A549 (cell line): Measurements from ENCODE around the gene CHIT1. TPM values are rescaled to one million over a fixed set of nuclear protein-coding genes. Genes with fewer than 3 reads are reported as not detected.

Experiments
- ATAC-seq, 2 experiments: fragments of 200-7000 bp in 1 of 2; fragments of >200 bp in 1 of 2; cut with Nextera tagmentation in 1 of 2; cut with Tn5 transposase in 1 of 2; 3 replicates each; pipeline versions ENCODE4 v1.8.0 to v1.9.1; 2018 to 2020; ENCODE audit warnings: mild to moderate bottlenecking in 1 of 2, moderate library complexity in 1 of 2
- CTCF ChIA-PET: fragments of 300-600 bp; sonication (Branson Sonifier 250); formaldehyde crosslinking; extraction: SDS; loops from one replicate; lab custom pipeline; 2021; ENCODE audit warnings: antibody characterized with exemption, inconsistent platforms; lab: Yijun Ruan, JAX
- POLR2A ChIA-PET: fragments of 350-600 bp; formaldehyde crosslinking; extraction: SDS; loops from one replicate; lab custom pipeline; 2021; ENCODE audit warnings: antibody characterized with exemption, inconsistent platforms; lab: Yijun Ruan, JAX
- DNase-seq, 2 experiments: peaks; one replicate each; pipeline versions ENCODE4 v3.0.0 to v3.0.0-alpha.2; 2011 to 2016; ENCODE audit warnings: low read depth in 1 of 2, low spot score in 1 of 2
- FAIRE-seq: peaks from 2 replicates; lab custom pipeline; 2011; peaks lifted over from hg19 to GRCh38; lab: Jason Lieb, UNC
- H3K27ac ChIP-seq, 2 experiments: fragments of >200 bp; sonication (Bioruptor Twin); formaldehyde crosslinking; 3 replicates each; pipeline ENCODE4 v1.5.1; 2016 to 2017
- H3K4me1 ChIP-seq: fragments of >200 bp; sonication (Bioruptor Twin); formaldehyde crosslinking; 3 replicates; pipeline ENCODE4 v1.6.1; 2016
- H3K4me2 ChIP-seq: fragments of >200 bp; sonication (Bioruptor Twin); formaldehyde crosslinking; 3 replicates; pipeline ENCODE4 v1.6.1; 2016
- H3K4me3 ChIP-seq: fragments of >200 bp; sonication (Bioruptor Twin); formaldehyde crosslinking; 3 replicates; pipeline ENCODE4 v1.5.1; 2016
- H3K9me3 ChIP-seq: fragments of >200 bp; sonication (Bioruptor Twin); formaldehyde crosslinking; 3 replicates; pipeline ENCODE4 v1.6.1; 2016
- BHLHE40 ChIP-seq: IDR thresholded peaks from 2 replicates; pipeline ENCODE4 v1.6.1; 2012; ENCODE audit warnings: low read depth, low read length, inconsistent platforms
- CBX2 ChIP-seq: fragments of 200-600 bp; sonication (generic); IDR thresholded peaks from 2 replicates; pipeline ENCODE4 v1.6.1; 2016; ENCODE audit warnings: low read depth, mild to moderate bottlenecking, borderline replicate concordance
- CHD4 ChIP-seq: fragments of 200-600 bp; sonication (generic); IDR thresholded peaks from 2 replicates; pipeline ENCODE4 v1.6.1; 2016; ENCODE audit warnings: antibody characterized with exemption, mild to moderate bottlenecking, borderline replicate concordance
- CTCF ChIP-seq: fragments of >200 bp; sonication (Bioruptor Twin); formaldehyde crosslinking; IDR thresholded peaks from 3 replicates; pipeline ENCODE4 v1.5.1; 2016
- E2F6 ChIP-seq: IDR thresholded peaks from 2 replicates; pipeline ENCODE4 v1.6.1; 2012; ENCODE audit warnings: low read depth, borderline replicate concordance
- EP300 ChIP-seq, 2 experiments: fragments of >200 bp; sonication (Bioruptor Twin); formaldehyde crosslinking; IDR thresholded peaks; 2 replicates in 1 of 2; 3 replicates in 1 of 2; pipeline ENCODE4 v1.6.1; 2016 to 2017
- ESRRA ChIP-seq: fragments of 150-350 bp; IDR thresholded peaks from 2 replicates; pipeline ENCODE4 v1.6.1; 2014; ENCODE audit warnings: mild to moderate bottlenecking, low read length, borderline replicate concordance
- FOSL2 ChIP-seq, 2 experiments: fragments of 450-650 bp in 1 of 2; fragments of >200 bp in 1 of 2; sonication (Bioruptor Twin) in 1 of 2; formaldehyde crosslinking; IDR thresholded peaks; 2 replicates each; pipeline versions ENCODE4 v1.5.0 to v1.6.1; 2016 to 2020; ENCODE audit warnings: mild to moderate bottlenecking in 1 of 2, moderate library complexity in 1 of 2
- GATA3 ChIP-seq: IDR thresholded peaks from 2 replicates; pipeline ENCODE4 v1.6.1; 2012; ENCODE audit warnings: borderline replicate concordance
- HMGXB4 ChIP-seq: fragments of 250-450 bp; sonication (Bioruptor Pico); IDR thresholded peaks from 2 replicates; pipeline ENCODE4 v1.5.0; 2021; ENCODE audit warnings: mild to moderate bottlenecking, moderate library complexity, borderline replicate concordance
- HOXB13 ChIP-seq: fragments of 250-450 bp; sonication (Bioruptor Pico); IDR thresholded peaks from 2 replicates; pipeline ENCODE4 v1.5.0; 2020; ENCODE audit warnings: low read depth, mild to moderate bottlenecking, moderate library complexity
- HOXB5 ChIP-seq: fragments of 250-450 bp; sonication (Bioruptor Pico); IDR thresholded peaks from 2 replicates; pipeline ENCODE4 v1.5.0; 2020; ENCODE audit warnings: mild to moderate bottlenecking, moderate library complexity
- JUNB ChIP-seq: fragments of >200 bp; sonication (Bioruptor Twin); formaldehyde crosslinking; IDR thresholded peaks from 2 replicates; pipeline ENCODE4 v1.6.1; 2016
- NFE2L2 ChIP-seq: fragments of 150-350 bp; conservative IDR thresholded peaks from 2 replicates; pipeline ENCODE4 v1.6.1; 2014; ENCODE audit warnings: low read length
- PHF8 ChIP-seq: fragments of 200-600 bp; sonication (generic); IDR thresholded peaks from 2 replicates; pipeline ENCODE4 v1.6.1; 2016; ENCODE audit warnings: low read depth, mild to moderate bottlenecking, antibody characterized with exemption, moderate library complexity, borderline replicate concordance
- POLR2A ChIP-seq: IDR thresholded peaks from 2 replicates; pipeline ENCODE4 v1.6.1; 2012; ENCODE audit warnings: mild to moderate bottlenecking, low read length
- RCOR1 ChIP-seq: fragments of 150-350 bp; IDR thresholded peaks from 2 replicates; pipeline ENCODE4 v1.6.1; 2014; ENCODE audit warnings: antibody characterized with exemption, low read length, low read depth
- REST ChIP-seq: fragments of 200-600 bp; sonication (generic); IDR thresholded peaks from 2 replicates; pipeline ENCODE4 v1.6.1; 2016; ENCODE audit warnings: antibody characterized with exemption, mild to moderate bottlenecking, moderate library complexity
- RFX5 ChIP-seq: fragments of 450-650 bp; IDR thresholded peaks from 2 replicates; pipeline ENCODE4 v1.7.1; 2014; ENCODE audit warnings: antibody characterized with exemption, mild to moderate bottlenecking, moderate library complexity
- RNF2 ChIP-seq: fragments of 200-600 bp; sonication (generic); IDR thresholded peaks from 2 replicates; pipeline ENCODE4 v1.6.1; 2016; ENCODE audit warnings: low read depth, mild to moderate bottlenecking, antibody characterized with exemption, moderate library complexity, borderline replicate concordance
- SREBF2 ChIP-seq: fragments of 450-650 bp; IDR thresholded peaks from 2 replicates; pipeline ENCODE4 v1.6.1; 2014; ENCODE audit warnings: mild to moderate bottlenecking, moderate library complexity
- TFCP2L1 ChIP-seq: fragments of 250-450 bp; sonication (Bioruptor Pico); IDR thresholded peaks from 2 replicates; pipeline ENCODE4 v1.5.0; 2021; ENCODE audit warnings: mild to moderate bottlenecking
- USF2 ChIP-seq: fragments of 450-650 bp; IDR thresholded peaks from 2 replicates; pipeline ENCODE4 v1.6.1; 2014; ENCODE audit warnings: antibody characterized with exemption
- ZFP36 ChIP-seq: fragments of 450-650 bp; IDR thresholded peaks from 2 replicates; pipeline ENCODE4 v1.6.1; 2014; ENCODE audit warnings: borderline replicate concordance; ENCODE audit not compliant: partially characterized antibody
- WGBS: methylation state at CpG from one replicate; pipeline ENCODE4 v1.1.6; 2017; ENCODE audit errors: missing lambda C conversion rate; 5-methylcytosine and 5-hydroxymethylcytosine counted together
- polyA plus RNA-seq, 4 experiments: library from polyadenylated mRNA; depleted of rRNA in 3 of 4; stranded (reverse); fragments of >200 nt; fragmentation: RNase III in 1 of 4; extraction: RNeasy Plus Mini Kit Qiagen cat#74134 plus additional on column Dnase treatment in 1 of 4; gene quantifications; 2 replicates in 3 of 4; 3 replicates in 1 of 4; pipeline ENCODE4 v1.2.3, GENCODE V29; 2011 to 2017

CHIT1 gene
- polyA plus RNA-seq, 2 of the 4 experiments (the other 2 are of a cell fraction), result not detected

- CTCF ChIA-PET, result interaction anchor here (0.6 to 14.7 kb wide), 27 partner anchors 8 to 215 kb away, joined by 3 to 452 read pairs (median 13); partner anchors contain the start of genes CHIT1, MYBPH, MYOG and PPFIA4
Measured at GRCh38 chr1:203214871-203215270, 14.6 kb downstream of the CHIT1 start.

GRCh38 chr1:203213126-203213525, 16.3 kb downstream of the CHIT1 start:
- TF ChIP-seq NFE2L2, result no peak
- no peak for TF ChIP-seq REST
- TF ChIP-seq PHF8, result no peak
- TF ChIP-seq GATA3, result no peak
- TF ChIP-seq E2F6, result no peak
- TF ChIP-seq CHD4, result no peak
- TF ChIP-seq FOSL2 (IDR thresholded peaks at IDR 0.05), result no peak
- no peak for TF ChIP-seq FOSL2 (CRISPR knock-in tag; IDR thresholded peaks at IDR 0.05)
- no peak for TF ChIP-seq TFCP2L1 (CRISPR knock-in tag)
- no peak overlapping the region for H3K27ac ChIP-seq
- DNase-seq (no peak), ATAC-seq (no peak), FAIRE-seq (no peak)
- no peaks in the 10 kb centered on the region for H3K9me3 ChIP-seq
- WGBS, result 50% methylated on average over 6 of the region's 6 CpGs
- ChIA-PET CTCF (interaction anchor here (1.1 to 14.7 kb wide), 6 partner anchors 18 to 175 kb away, joined by 4 to 452 read pairs (median 52); partner anchors contain the start of gene PPFIA4), POLR2A (no interaction called here)
- H3K4me2 ChIP-seq, result no peak overlapping the region
- no peaks in the 10 kb centered on the region for H3K4me1 ChIP-seq
- no peak overlapping the region for H3K4me3 ChIP-seq

More at GRCh38 chr1:203214871-203215270, 14.6 kb downstream of the CHIT1 start:
- TF ChIP-seq ESRRA (no peak), HOXB5 (CRISPR knock-in tag) (no peak), RFX5 (no peak), HMGXB4 (no peak), E2F6 (no peak), POLR2A (no peak), CBX2 (no peak), ZFP36 (no peak), EP300 (IDR thresholded peaks at IDR 0.05) (no peak), BHLHE40 (no peak), RCOR1 (no peak), HOXB13 (no peak), TFCP2L1 (CRISPR knock-in tag) (no peak), RNF2 (no peak), USF2 (no peak), JUNB (no peak), SREBF2 (no peak), CTCF (no peak)
- Histone ChIP-seq H3K4me3 (no peak overlapping the region), H3K4me2 (no peak overlapping the region), H3K9me3 (no peaks in the 10 kb centered on the region), H3K4me1 (no peaks in the 10 kb centered on the region), H3K27ac (no peak overlapping the region)
- FAIRE-seq, result no peak
- no peak for ATAC-seq
- POLR2A ChIA-PET, result no interaction called here
- DNase-seq, result no peak
- WGBS, result 52% methylated on average over 7 of the region's 7 CpGs
